HG03280 (cell line): Measurements from ENCODE around the gene OSBPL6.
A peak's percentile ranks its signal among the peaks of the same experiment; 100 is the strongest.
"Not testable (repeated sequence)": the region's sequence is repeated elsewhere in the genome, so short reads cannot be mapped to it uniquely, and the experiment has no call there.

Experiments
- ATAC-seq: cut with Tn5 transposase; IDR thresholded peaks from one replicate; pipeline ENCODE4 v1.9.1; 2021; ENCODE audit warnings: mild to moderate bottlenecking, moderate library complexity; ENCODE audit not compliant: unreplicated experiment

Gene OSBPL6

GRCh38 chr2:178197791-178198190, 3.5 kb downstream of the OSBPL6 start:
- no peak for ATAC-seq

- ATAC-seq = not testable (repeated sequence)
Observed at GRCh38 chr2:178198441-178198840, 4.1 kb downstream of the OSBPL6 start.

- no peak for ATAC-seq
Observed at GRCh38 chr2:178199334-178199733, 5.0 kb downstream of the OSBPL6 start.

- ATAC-seq = no peak
Observed at GRCh38 chr2:178200331-178200730, 6.0 kb downstream of the OSBPL6 start.

GRCh38 chr2:178202927-178203326, 8.6 kb downstream of the OSBPL6 start:
- peak; percentile 69 for ATAC-seq

GRCh38 chr2:178204977-178205376, 10.7 kb downstream of the OSBPL6 start:
- ATAC-seq = no peak

GRCh38 chr2:178205853-178206521, 11.7 kb downstream of the OSBPL6 start:
- no peak for ATAC-seq

GRCh38 chr2:178208336-178208735, 14.0 kb downstream of the OSBPL6 start:
- no peak for ATAC-seq

GRCh38 chr2:178208817-178209216, 14.5 kb downstream of the OSBPL6 start:
- ATAC-seq = no peak

GRCh38 chr2:178211460-178211859, 17.1 kb downstream of the OSBPL6 start:
- ATAC-seq = no peak

- ATAC-seq = no peak
Observed at GRCh38 chr2:178211943-178212342, 17.6 kb downstream of the OSBPL6 start.

- no peak for ATAC-seq
Observed at GRCh38 chr2:178213991-178214390, 19.7 kb downstream of the OSBPL6 start.

GRCh38 chr2:178219247-178219646, 24.9 kb downstream of the OSBPL6 start:
- ATAC-seq = no peak

GRCh38 chr2:178220814-178221213, 26.5 kb downstream of the OSBPL6 start:
- ATAC-seq = no peak

- ATAC-seq = no peak
Observed at GRCh38 chr2:178221556-178221955, 27.2 kb downstream of the OSBPL6 start.

GRCh38 chr2:178223806-178224205, 29.5 kb downstream of the OSBPL6 start:
- no peak for ATAC-seq

- ATAC-seq = no peak
Observed at GRCh38 chr2:178225006-178225805, 30.9 kb downstream of the OSBPL6 start.

GRCh38 chr2:178227187-178227586, 32.9 kb downstream of the OSBPL6 start:
- ATAC-seq = no peak

- ATAC-seq = no peak
Observed at GRCh38 chr2:178229927-178230326, 35.6 kb downstream of the OSBPL6 start.

GRCh38 chr2:178230396-178230795, 36.1 kb downstream of the OSBPL6 start:
- ATAC-seq = no peak

- ATAC-seq = no peak
Observed at GRCh38 chr2:178233428-178233827, 39.1 kb downstream of the OSBPL6 start.

GRCh38 chr2:178234648-178235047, 40.3 kb downstream of the OSBPL6 start:
- no peak for ATAC-seq
